ENCODE measurements around the gene NECAB3. TPM values are rescaled to one million over a fixed set of nuclear protein-coding genes. Genes with fewer than 3 reads are reported as not detected.
"Not testable (repeated sequence)": the region's sequence is repeated elsewhere in the genome, so short reads cannot be mapped to it uniquely, and the experiment has no call there.

Gene NECAB3
- total RNA-seq, 3 donors from 2014 or later (not counting 1 experiment from before 2014, with no cell fraction given) = 9.7 to 18.1 (median 13.4) TPM

- H3K27ac ChIP-seq (ENCODE audit: low read length) = no peak overlapping the region
- 97% methylated on average over 6 of the region's 8 CpGs for whole genome bisulfite sequencing (ENCODE audit: insufficient coverage)
- no peak for TF ChIP-seq CTCF (IDR thresholded peaks at IDR 0.05)
- peaks cover 6% of the 10 kb centered on the region for H3K36me3 ChIP-seq (ENCODE audit: control insufficient read depth, insufficient read depth, low read length)
- H3K4me3 Mint-ChIP-seq = no peak overlapping the region
- H3K9me3 Mint-ChIP-seq = no peaks in the 10 kb centered on the region
- H3K9me3 ChIP-seq (ENCODE audit: control insufficient read depth, insufficient read depth, low read length) = no peaks in the 10 kb centered on the region
- no peaks in the 10 kb centered on the region for H3K4me1 Mint-ChIP-seq
- intact Hi-C loops (cut with micrococcal nuclease) = no loop called here
- no peak overlapping the region for H3K27ac Mint-ChIP-seq
- H3K27me3 ChIP-seq (ENCODE audit: control insufficient read depth, insufficient read depth, low read length) = no peaks in the 10 kb centered on the region
- ATAC-seq (no peak), DNase-seq (no peak)
- H3K27me3 Mint-ChIP-seq (ENCODE audit: low read depth in 2 of 2) = no peaks in the 10 kb centered on the region
- no peaks in the 10 kb centered on the region for H3K4me1 ChIP-seq (ENCODE audit: control insufficient read depth, insufficient read depth, low read length)
- H3K4me3 ChIP-seq (ENCODE audit: low read length) = no peak overlapping the region
- no peaks in the 10 kb centered on the region for H3K36me3 Mint-ChIP-seq
Observed at GRCh38 chr20:33703498-33704137, 29.4 kb upstream of the NECAB3 start.

GRCh38 chr20:33702861-33703260 lies 28.6 kb upstream of the NECAB3 start:
- DNase-seq (no peak), ATAC-seq (no peak)
- no peak for TF ChIP-seq CTCF (IDR thresholded peaks at IDR 0.05)
- Mint-ChIP-seq H3K36me3 (no peaks in the 10 kb centered on the region), H3K27me3 (ENCODE audit: low read depth in 2 of 2) (no peaks in the 10 kb centered on the region), H3K9me3 (no peaks in the 10 kb centered on the region), H3K4me1 (no peaks in the 10 kb centered on the region), H3K4me3 (no peak overlapping the region), H3K27ac (no peak overlapping the region)
- H3K36me3 ChIP-seq (ENCODE audit: control insufficient read depth, insufficient read depth, low read length) = peaks cover 6% of the 10 kb centered on the region
- no peaks in the 10 kb centered on the region for H3K4me1 ChIP-seq (ENCODE audit: control insufficient read depth, insufficient read depth, low read length)
- H3K27ac ChIP-seq (ENCODE audit: low read length) = no peak overlapping the region
- intact Hi-C loops (cut with micrococcal nuclease) = no loop called here
- H3K4me3 ChIP-seq (ENCODE audit: low read length) = no peak overlapping the region
- WGBS (ENCODE audit: insufficient coverage) = 76% methylated on average over 5 of the region's 5 CpGs
- no peaks in the 10 kb centered on the region for H3K27me3 ChIP-seq (ENCODE audit: control insufficient read depth, insufficient read depth, low read length)
- no peaks in the 10 kb centered on the region for H3K9me3 ChIP-seq (ENCODE audit: control insufficient read depth, insufficient read depth, low read length)

GRCh38 chr20:33701629-33702450 lies 27.6 kb upstream of the NECAB3 start:
- no peak overlapping the region for H3K27ac Mint-ChIP-seq
- no peak for DNase-seq
- H3K9me3 ChIP-seq (ENCODE audit: control insufficient read depth, insufficient read depth, low read length) = no peaks in the 10 kb centered on the region
- no peak overlapping the region for H3K4me3 Mint-ChIP-seq
- H3K4me1 ChIP-seq (ENCODE audit: control insufficient read depth, insufficient read depth, low read length) = no peaks in the 10 kb centered on the region
- H3K27me3 Mint-ChIP-seq (ENCODE audit: low read depth in 2 of 2) = no peaks in the 10 kb centered on the region
- H3K9me3 Mint-ChIP-seq = no peaks in the 10 kb centered on the region
- intact Hi-C loops (cut with micrococcal nuclease) = no loop called here
- no peak overlapping the region for H3K27ac ChIP-seq (ENCODE audit: low read length)
- no peaks in the 10 kb centered on the region for H3K36me3 ChIP-seq (ENCODE audit: control insufficient read depth, insufficient read depth, low read length)
- no peak overlapping the region for H3K4me3 ChIP-seq (ENCODE audit: low read length)
- no peaks in the 10 kb centered on the region for H3K36me3 Mint-ChIP-seq
- TF ChIP-seq CTCF (IDR thresholded peaks at IDR 0.05) = no peak
- H3K27me3 ChIP-seq (ENCODE audit: control insufficient read depth, insufficient read depth, low read length) = no peaks in the 10 kb centered on the region
- no peaks in the 10 kb centered on the region for H3K4me1 Mint-ChIP-seq
- WGBS (ENCODE audit: insufficient coverage) = 96% methylated on average over 26 of the region's 27 CpGs
- no peak for ATAC-seq

GRCh38 chr20:33700696-33701441 lies 26.6 kb upstream of the NECAB3 start:
- H3K36me3 Mint-ChIP-seq = not testable (repeated sequence)

GRCh38 chr20:33698966-33699365 lies 24.7 kb upstream of the NECAB3 start:
- H3K4me3 Mint-ChIP-seq; H3K27me3 ChIP-seq (ENCODE audit: control insufficient read depth, insufficient read depth, low read length); H3K4me1 Mint-ChIP-seq; H3K9me3 ChIP-seq (ENCODE audit: control insufficient read depth, insufficient read depth, low read length); ATAC-seq; H3K4me3 ChIP-seq (ENCODE audit: low read length); H3K36me3 Mint-ChIP-seq; H3K36me3 ChIP-seq (ENCODE audit: control insufficient read depth, insufficient read depth, low read length); H3K27me3 Mint-ChIP-seq (ENCODE audit: low read depth in 2 of 2); H3K9me3 Mint-ChIP-seq; H3K27ac Mint-ChIP-seq; H3K4me1 ChIP-seq (ENCODE audit: control insufficient read depth, insufficient read depth, low read length); H3K27ac ChIP-seq (ENCODE audit: low read length); intact Hi-C loops (cut with micrococcal nuclease); DNase-seq: not testable (repeated sequence)
- WGBS (ENCODE audit: insufficient coverage) = 99% methylated on average over 11 of the region's 27 CpGs

More at GRCh38 chr20:33700696-33701441, 26.6 kb upstream of the NECAB3 start:
- DNase-seq; intact Hi-C loops (cut with micrococcal nuclease); H3K27ac ChIP-seq (ENCODE audit: low read length); H3K4me3 ChIP-seq (ENCODE audit: low read length); H3K27me3 ChIP-seq (ENCODE audit: control insufficient read depth, insufficient read depth, low read length); H3K4me3 Mint-ChIP-seq; H3K27ac Mint-ChIP-seq; H3K4me1 ChIP-seq (ENCODE audit: control insufficient read depth, insufficient read depth, low read length); H3K9me3 Mint-ChIP-seq; H3K9me3 ChIP-seq (ENCODE audit: control insufficient read depth, insufficient read depth, low read length); H3K36me3 ChIP-seq (ENCODE audit: control insufficient read depth, insufficient read depth, low read length); ATAC-seq; H3K27me3 Mint-ChIP-seq (ENCODE audit: low read depth in 2 of 2); H3K4me1 Mint-ChIP-seq: not testable (repeated sequence)
- whole genome bisulfite sequencing (ENCODE audit: insufficient coverage) = 97% methylated on average over 45 of the region's 45 CpGs
